GM19324 (cell line): ENCODE data around the gene REPS2.

Source experiments
- ATAC-seq: cut with Tn5 transposase; IDR thresholded peaks from one replicate; pipeline ENCODE4 v1.9.1; 2021; ENCODE audit warnings: mild to moderate bottlenecking, moderate library complexity; ENCODE audit not compliant: unreplicated experiment, low FRiP score

Gene REPS2

DNA sequence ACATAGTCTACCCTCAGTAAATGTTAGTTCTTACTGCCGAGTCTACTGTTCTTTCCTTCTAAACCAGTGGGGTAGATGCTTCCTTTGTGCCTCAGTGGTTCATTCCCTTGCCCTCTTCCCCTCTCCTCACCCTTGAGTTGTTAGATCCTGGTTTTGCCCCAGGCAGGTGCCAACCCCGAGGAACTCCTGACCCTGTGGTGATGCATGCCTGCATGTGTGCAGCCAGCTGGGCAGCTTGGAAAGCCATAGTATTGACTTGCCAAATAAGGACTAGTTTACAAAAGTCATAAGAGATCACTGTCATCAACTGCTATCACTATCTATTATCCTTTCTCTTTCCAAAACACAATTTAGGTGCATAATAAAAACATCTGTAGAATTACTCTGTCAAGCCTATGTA, 50.9 kb downstream of the REPS2 start:
- no peak for ATAC-seq

DNA sequence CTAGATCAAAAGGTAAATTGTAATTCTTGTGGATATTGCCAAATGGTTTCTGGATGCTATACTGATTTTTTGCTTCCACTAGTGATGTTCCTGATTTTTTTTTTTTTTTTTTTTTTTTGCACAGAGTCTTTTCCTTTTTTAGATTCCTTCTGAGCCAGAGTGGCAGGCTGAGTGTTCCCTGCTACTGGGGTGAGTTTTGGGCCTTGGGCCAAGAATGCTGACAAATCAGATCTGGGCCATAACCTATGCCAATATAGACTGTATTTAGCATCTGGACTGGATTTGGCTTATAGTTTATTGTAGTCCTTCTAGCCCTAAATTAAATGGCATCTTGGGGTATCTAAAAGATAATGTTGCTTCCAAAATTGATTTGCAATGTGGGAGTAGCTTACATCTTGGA, 52.8 kb downstream of the REPS2 start:
- no peak for ATAC-seq

DNA sequence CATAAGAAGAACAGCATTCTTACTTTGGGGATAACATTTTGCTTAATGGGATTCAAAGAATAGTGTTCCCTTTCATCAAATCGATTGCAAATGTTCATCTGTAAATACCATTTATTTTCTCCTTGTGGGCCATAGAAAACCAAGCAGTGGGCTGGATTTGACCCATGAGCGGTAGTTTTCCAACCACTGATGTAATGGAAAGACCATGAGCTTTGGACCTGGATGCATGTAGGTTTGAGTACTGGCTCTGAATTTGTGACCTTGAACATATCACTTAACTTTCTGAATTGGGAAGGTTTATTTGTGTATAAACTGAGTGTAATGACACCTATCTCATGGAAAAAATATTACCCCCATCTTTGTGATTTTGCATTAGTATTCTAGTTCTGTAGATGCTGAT, 54.3 kb downstream of the REPS2 start:
- ATAC-seq, result no peak

DNA sequence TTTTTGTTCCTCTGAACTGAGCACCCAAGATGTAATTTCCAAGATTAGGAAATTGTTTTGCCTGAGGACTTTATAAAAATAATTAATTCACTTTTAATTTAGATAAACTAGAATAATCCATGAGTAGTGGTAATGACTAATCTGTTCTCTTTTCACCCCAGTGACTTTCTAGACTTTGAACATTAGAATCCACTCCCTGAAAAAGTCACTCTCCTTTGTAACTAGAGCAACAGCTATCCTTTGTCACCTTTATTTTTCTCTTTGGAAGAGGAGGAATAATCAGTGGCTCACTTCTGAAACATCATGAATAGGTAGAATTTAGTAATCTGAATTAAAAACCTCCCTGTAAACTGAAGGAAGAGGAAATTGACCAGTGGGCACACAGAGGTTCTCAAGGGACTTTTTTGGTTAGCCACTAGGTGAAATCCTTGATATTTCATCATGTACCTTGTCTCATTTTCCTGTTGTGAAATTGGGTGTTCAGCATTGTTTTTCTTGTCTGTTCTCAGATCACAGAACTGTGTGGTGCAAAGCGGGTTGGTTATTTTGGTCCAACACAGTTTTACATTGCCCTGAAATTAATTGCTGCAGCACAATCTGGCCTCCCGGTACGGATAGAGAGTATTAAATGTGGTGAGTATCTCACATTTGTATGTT, 59.4 kb downstream of the REPS2 start:
- ATAC-seq, result no peak

DNA sequence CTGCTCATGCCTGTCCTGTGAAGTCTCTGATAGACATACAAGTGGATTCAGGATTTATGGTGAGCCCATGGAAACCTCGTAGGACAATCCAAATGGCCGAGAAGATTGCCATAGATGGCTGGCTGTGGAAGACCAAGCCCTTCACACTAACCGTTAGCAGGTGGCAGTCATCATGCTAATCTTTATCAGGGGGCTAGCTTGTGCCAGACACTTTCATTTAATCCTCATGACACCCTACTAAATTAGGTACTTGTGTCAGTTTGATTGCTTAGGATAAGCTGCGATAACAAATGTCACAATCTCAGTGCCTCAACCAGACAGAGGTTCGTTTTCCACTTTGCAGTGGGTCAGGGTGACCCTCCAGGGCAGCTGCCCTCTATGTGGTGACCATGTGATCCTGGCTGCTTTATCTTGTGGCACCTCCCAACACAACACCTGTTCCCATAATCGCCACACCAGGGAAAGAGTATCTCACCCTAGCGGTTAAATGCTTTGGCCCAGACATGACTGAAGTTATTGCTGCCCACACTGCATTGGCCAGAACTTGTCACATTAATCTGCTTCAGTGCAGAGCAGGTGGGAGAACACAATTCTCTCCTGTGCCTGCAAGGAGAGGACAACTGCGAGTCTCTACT, 60.8 kb downstream of the REPS2 start:
- no peak for ATAC-seq

DNA sequence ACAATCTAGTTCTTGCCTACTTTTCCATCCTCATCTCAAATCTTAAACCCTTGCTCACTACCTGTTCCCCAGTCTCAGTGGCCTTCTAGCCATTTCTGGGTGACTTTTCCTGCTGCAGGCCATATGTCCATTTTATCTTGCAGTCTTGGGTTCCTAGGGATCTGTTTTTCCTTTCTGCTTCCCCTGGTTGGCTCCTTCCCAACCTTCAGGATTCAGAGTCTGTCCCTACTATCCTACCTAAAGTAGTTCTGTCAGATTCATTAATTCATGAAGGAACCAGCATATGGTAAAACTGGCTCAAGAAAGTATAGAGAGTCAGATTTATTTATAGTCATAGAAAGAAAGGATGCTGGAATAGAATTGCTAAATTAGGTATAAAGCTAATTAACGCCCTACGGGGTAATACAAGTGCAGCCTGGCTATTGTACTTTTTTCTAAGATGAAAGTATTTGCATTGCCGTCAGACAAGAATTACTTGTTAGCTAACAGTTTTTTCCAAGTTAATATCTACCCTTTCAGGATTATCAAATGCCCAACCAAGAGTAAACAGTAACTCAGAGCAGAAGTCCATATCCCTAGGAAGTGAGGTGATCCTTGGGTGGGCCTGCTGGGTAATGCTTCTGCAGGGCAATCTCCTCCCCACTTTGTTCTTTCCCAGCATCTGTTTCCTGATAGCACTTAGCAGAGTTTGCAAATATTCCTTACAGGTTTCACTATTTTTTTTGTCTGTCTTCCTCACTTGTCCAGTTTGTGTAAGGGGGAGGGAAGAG, 63.6 kb downstream of the REPS2 start:
- ATAC-seq, result no peak

DNA sequence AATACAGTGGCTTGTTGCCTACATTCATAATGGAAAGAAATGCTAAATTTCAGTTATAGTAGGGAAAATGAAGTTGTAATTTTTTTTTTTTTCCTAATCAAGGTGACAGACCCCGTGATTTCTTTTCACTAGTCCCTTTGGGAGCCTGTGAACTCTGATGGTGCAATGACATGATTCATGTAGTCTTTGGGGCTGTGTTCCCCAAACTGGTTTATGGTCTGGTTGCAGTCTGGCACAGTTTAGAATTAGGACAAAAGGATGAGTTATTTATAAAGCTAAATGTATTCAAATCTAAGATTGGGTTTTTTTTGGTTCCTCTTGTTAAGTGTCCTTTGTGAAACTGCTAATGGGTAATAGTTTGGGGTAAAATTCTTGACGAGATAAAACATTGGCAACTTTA, 66.0 kb downstream of the REPS2 start:
- no peak for ATAC-seq

DNA sequence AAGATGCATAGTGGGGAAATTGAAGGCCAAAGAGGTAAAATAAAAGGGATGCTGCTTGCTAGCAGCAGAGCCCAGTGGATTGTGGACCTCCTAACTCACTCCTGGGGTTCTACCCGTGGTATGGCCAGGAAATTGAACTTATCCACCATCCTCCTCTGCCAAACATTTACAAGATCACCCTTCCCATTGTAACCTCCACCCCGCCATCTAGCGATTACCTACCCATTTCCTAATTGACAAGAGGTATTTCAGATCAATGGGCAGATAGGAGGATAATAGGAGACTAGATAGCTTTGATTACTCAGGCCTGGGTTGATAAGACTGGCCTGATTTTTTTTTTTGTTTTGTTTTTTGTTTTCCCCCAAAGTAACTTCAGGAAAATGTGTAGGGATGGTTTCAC, 67.8 kb downstream of the REPS2 start:
- ATAC-seq, result no peak

DNA sequence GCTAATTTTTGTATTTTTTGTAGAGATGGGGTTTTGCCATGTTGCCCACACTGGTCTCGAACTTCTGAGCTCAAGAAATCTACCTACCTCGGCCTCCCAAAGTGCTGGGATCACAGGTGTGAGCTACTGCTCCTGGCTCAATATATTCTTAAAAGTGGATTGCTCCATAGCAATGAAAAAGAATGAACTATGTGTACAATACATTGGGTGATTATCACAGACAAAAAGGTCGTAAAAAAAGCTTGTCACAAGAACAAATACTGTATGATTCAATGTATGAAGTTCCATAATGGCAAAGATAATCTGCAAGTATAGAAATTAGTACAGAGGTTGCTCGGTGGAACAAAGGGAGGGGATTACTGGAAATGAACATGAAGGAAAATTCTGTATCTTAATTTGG, 70.7 kb downstream of the REPS2 start:
- ATAC-seq, result no peak

DNA sequence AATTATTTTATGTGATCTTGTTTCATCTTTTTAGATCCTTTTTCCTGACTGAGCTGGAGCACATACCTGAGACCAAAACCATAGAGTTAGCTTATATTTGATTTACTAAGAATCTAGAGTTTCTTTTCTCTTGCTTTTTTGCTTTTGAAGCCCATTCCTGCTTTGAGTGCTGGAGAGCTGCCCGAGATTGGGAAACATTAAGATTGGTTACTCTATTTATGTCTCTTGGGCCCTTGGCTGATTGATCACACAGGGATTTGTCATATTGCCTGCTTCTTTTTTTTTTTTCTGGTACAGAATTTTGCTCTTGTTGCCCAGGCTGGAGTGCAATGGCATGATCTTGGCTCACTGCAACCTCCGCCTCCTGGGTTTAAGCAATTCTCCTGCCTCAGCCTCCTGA, 73.9 kb downstream of the REPS2 start:
- ATAC-seq, result no peak

DNA sequence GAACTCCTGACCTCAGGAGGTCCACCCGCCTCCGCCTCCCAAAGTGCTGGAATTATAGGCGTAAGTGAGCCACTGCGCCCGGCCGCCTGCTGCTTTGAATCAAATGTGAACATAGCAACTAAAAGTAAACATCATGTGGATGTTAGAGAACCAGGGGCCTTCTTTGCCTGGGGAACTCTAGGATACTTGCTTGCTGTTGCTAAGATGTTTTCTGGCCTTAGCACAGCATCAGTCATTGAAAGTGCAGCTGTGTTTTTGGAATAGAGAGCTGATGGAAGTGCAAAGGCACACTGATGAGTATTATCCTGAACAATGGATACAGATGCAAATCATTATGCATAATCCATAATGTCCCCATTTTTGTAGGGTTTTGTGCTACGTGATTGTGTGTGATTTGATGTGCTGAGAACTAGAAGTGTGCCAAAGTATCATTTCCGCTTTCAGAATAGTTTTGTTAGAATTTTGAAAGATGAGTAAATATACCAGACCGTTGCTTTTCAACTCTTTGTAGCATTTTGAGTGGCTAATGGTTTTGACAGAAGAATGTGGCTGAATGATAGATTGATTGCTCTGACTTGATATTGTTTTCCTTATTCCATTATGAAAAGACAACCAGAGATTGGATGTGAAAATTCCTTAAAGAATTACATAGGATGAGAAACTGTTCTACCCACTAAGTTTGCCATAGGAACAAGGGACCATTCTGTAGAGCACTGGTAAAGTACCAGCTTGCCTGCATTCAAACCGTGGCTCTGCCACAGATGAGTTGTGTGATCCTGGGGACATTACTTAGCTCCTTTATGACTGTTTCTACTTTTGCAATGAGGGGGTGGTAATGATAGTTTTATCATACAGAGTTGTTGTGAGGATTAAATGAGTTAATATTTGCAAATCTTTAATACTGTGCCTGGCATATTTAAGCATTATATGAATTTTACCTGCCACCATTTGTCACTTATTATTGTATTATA, 74.7 kb downstream of the REPS2 start:
- ATAC-seq, result no peak

DNA sequence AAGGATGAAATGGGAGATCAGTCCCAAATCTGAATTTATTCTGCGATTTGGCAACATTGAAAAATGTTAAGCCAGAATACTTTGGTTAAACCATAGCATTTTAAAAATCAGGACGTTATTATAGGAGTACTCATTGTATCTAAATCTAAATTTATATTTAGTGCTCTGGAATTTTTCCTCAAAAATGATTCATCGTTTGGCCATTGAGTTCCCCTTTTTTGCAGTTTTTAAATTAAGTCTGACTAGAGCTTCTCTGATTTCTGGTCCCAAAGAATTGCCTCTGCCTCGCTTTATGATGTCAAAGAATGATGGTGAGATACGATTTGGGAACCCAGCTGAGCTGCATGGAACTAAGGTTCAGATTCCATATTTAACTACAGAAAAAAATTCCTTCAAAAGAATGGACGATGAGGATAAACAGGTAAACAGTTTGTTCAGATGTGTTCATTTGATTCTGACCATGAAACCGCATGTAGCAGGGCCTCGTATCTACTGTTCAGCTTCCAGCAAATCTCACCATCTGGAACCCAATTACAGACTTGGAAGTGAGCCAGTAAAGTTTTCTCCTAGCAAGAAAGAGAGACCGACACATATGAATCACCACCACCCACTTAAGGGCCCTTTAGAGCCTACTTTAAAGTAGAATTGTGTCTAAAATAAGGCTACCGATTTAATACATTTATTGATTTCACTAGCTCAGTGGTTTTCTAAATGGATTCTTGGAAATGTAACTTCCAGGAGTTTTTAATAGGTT, 75.6 kb downstream of the REPS2 start:
- ATAC-seq, result no peak

DNA sequence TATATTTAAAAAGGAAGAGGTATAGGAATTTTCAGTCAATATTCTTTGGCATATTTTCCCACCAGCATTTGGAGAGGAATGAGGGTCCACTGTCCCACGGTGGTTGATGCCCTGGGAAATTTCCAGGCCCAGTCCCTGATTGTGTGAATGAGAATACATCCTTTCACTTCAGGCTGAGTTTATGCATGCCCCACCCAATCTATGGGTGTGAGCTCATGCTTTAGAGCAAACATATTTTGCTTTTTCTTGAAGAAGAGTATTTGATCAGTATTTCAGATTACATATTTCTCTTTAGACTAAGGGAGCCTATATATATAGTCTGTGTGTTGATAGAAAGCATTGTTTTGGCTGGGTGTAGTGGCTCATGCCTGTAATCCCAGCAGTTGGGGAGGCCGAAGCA, 77.2 kb downstream of the REPS2 start:
- no peak for ATAC-seq

DNA sequence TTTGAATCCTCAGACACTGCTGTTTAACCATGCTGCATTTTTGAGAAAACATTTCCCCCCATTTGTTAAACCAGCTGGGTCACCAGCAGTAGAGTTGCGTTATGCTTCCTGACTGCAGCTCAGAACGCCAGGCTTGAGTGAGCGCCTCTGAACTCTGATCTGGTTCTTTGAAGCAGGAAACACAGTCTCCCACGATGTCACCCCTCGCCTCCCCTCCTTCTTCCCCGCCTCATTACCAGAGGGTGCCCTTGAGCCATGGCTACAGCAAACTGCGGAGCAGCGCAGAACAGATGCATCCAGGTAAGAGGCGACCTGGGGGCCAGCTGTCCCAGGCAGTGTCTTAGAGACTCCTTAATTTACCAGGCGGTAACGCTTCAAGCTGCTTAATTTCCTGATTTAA, 78.4 kb downstream of the REPS2 start:
- no peak for ATAC-seq

DNA sequence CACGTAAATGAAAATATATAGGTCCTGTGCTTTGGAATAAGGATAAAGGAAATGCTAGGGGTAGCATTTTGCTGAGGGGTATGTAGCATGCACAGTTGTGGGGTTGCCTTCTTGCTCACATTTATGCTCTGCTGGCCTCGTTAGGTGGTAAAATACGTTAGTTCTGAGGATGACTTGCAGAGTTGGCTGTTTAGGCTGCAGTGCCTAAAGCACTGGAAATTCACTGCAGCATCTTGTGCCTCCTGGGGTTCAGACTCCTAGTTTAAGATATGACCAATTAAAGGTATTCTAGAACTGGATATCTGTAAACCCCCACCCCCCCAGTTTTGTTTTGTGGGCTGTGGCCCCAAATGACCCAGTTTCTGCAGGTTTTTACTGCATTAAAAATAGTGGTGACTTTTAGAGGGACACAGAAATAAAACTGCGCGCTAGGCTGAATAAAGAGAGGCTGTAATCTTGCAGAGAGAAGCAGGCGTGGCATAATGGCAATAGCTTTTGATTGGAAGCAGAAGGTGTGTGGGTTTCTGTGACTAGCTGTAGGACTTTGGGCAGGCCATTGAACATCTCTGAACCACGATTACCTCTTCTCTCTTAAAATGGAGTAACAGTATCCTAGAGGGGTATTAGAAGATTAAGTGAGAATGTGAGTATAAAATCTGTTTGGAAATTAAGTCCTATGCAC, 79.3 kb downstream of the REPS2 start:
- no peak for ATAC-seq

DNA sequence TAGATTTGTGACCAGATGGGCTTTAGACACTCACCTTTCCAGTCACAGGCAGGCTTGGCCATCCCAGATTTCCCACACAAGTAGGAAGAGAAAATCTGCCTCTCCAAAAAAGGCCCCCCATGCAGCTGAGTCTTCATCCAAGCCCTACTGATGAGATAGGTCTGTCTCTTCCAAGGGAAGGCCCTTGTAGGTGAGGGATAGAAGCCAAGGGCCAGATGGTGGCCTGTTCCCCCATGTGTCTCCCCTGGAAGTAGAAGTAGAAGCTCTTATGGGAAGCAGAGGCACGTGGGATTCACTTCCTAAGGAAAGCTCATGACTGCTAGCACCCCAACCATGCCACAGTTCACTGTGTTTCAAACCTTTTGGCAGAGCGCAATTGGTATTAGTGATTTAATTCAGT, 81.5 kb downstream of the REPS2 start:
- no peak for ATAC-seq

DNA sequence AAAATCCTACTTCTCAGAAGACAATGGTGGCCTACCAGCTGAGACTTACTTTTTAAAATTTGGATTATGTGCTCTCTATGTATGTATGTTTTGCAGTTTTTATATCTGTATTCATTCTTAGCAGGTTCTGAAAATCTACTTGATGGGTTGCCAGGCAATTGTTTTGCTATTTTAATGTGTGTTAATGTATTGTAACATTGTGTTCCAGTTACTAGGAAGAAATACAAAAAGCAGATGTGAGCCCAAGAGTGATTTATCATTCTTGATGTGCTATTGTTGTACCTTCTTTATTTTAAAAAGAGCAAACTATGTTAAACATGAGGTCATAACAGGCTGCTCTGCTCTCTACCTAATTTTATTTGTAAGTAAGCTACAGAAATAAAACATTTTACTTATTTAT, 81.9 kb downstream of the REPS2 start:
- ATAC-seq, result no peak

DNA sequence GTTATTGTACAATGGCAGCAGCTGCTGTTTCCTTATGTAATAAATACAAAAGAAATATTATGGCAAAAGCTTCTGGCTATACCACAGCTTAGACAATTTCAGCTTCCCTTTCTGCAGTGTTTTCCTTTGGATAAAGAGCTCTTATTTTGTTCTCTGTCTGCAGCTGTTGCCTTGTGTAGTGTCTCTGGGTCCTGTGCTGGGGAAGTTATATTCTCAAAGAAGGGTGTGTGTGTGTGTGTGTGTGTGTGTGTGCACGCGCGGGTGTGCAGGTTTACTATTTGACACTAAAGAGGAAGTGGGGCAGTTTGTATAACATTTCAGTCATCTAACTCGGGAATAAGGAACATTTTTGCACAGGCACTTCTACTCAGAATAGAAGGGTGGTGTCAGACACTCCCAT, 83.6 kb downstream of the REPS2 start:
- ATAC-seq, result no peak

DNA sequence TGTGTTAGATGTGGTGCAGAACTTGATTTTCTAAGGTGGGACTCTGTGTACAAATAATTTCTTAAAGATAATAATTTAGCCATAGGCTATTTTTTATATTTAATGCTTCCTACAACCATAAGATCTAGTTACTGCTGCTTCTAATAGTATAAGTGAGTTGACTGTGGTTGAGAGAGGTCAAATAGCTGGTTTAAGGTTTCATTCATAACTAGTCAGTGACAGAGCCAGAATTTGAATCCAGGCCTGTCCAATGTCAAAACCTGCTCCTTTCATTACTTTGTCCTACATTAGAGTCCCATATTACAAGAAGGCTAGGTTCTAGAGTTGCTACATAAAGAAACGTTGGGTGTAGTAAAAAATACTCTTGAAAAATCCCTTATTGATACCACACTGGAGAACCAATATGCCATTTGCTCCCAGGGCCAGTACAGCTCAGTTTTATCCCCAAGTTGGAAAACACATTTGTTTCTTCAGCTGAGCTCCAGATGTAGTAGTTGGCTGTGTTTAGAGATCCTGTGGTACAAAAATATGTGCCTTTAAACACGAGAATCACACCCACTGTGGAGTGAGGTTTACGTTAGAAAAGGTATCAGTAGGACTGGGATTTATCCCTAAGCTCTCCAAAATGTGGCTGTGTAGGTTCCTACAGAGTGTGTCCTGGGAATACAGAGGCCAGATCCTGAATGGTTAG, 84.3 kb downstream of the REPS2 start:
- no peak for ATAC-seq
